DMS 273 (cell line): ENCODE measurements around the gene AGAP1.
"Not testable (repeated sequence)": the region's sequence is repeated elsewhere in the genome, so short reads cannot be mapped to it uniquely, and the experiment has no call there.

Source experiments
- DNase-seq: peaks from one replicate; lab custom pipeline; 2025; ENCODE audit not compliant: unreplicated experiment; lab: John Stamatoyannopoulos, UW

The AGAP1 gene

DNA sequence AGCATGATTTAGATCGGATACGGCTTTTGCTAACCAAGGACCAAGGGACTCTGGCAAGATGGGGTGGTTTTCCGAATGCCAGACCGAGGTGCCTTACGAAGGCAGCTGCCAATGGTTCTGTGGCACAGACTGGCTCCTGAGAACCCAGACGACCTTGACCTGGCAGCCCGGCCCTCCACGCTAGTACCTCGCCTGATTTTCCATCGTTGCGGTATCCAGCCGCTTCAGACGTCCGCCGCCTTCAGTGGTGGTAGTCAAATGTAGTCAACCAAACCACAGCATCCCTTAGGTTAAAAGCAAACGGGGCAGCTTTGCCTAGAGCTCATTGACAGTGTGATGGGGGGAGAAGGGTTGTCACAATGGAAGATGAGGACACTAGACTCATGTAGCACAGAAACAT lies 631.7 kb downstream of the AGAP1 start:
- DNase-seq: no peak

- no peak for DNase-seq
Measured at GRCh38 chr2:236127010-236127409, 633.2 kb downstream of the AGAP1 start.

GRCh38 chr2:236128321-236128720 lies 634.5 kb downstream of the AGAP1 start:
- no peak for DNase-seq

DNA sequence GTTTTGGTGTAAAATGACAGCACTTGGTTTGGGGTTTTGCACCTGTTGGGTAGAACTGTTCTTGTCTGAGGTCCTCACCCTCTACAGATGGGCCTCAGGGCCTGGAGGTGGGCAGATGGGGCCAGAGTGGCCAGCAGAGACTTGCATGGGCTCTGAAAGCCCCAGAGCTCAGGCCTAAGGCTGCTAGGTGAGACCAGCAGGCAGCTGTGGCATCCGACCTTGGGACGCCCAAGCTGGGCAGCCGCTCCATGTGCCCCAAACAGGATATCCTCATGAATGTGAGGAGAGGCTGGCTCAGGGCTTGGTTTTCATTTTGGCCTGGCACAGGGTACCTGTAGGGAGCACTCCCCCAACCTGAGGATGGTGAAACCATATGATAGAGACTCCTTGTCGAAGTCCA lies 636.1 kb downstream of the AGAP1 start:
- DNase-seq: no peak

GRCh38 chr2:236130349-236130998 lies 636.6 kb downstream of the AGAP1 start:
- DNase-seq: peak; percentile 25

DNA sequence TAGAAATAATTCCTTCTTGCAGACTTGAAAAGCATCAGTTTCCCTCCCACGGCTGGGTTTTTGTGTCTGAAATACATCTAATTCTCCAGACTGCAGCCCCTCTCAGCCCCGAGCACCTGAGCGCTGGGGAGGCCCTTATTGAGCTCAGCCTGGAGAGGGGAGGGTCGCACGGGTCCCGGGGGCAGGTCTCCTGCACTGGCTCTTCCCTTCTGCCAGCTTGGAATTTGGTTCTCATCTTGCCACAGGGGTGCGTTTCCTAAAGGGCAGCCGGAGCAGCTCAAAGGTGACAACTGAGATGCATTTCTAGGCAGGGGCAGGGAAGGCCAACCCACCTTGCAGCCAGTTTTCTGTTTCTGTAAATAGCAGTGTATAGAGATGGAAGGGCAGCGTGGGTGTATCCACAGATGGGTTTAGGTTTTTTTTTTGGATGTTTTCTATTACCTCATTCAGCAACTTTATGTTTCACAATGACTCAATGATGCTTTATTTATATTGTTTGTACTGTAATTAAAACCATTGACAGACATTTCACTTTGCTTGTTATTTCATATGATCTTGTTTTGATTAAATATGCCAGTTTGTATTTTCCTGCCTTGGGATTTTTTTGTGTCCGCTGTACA lies 637.3 kb downstream of the AGAP1 start:
- no peak for DNase-seq

GRCh38 chr2:236133410-236134012 lies 639.7 kb downstream of the AGAP1 start:
- peak; percentile 20 for DNase-seq

DNA sequence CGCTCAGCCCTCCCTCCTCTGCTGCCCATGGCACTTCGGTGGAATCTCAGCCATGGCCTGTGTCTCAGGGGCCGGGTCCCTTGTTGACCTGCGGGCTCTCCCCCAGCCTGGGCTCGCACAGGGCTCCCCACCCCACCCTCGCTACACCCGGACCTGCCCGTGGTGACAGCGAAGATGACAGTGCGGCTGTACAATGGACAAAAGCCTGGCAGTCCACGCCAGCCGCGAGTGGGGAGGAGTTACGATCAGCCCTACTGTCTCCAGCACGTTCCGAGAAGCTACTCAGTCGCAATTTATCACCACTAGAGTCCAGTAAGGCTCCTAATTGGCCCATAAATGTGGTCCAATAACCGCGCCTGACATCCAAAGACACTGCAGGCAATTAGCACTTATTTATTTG lies 642.7 kb downstream of the AGAP1 start:
- no peak for DNase-seq

DNA sequence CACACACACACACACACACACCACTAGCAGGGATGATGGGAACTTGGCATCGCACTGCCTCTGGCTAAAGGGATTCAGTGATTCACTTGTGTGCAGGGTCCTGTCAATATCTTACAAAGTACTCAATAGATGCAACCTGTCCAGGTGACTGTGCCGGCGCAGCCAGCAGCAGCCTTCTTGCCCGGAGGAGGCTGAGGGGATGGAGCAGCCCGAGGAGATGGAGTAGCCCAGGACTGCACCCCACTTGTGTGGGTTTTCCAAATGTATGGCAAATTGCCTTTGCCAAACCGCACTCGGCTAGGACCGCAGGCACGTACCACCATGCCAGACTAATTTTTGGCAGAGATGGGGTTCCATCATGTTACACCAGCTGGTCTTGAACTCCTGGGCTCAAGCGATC lies 643.2 kb downstream of the AGAP1 start:
- no peak for DNase-seq

- not testable (repeated sequence) for DNase-seq
Measured at GRCh38 chr2:236141616-236142015, 647.8 kb downstream of the AGAP1 start.

DNA sequence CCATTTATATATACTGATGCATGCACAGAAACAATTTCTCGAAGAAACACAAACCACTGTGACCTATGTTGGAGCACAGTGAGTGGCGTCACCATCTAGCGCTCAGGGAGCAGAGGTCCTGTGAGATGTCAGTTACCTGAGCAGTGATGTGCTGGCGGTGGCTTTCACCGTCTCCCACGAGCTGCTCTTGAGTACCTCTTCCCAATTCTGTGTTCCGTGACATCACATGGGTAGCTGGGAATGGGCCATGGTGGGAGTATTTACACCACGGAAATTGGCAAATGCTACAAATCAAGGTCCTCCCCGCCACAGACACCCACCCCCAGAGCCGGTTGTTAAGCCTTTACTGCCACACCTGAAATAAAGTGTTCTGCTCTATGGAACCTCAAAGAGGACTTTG lies 650.0 kb downstream of the AGAP1 start:
- DNase-seq: no peak

DNA sequence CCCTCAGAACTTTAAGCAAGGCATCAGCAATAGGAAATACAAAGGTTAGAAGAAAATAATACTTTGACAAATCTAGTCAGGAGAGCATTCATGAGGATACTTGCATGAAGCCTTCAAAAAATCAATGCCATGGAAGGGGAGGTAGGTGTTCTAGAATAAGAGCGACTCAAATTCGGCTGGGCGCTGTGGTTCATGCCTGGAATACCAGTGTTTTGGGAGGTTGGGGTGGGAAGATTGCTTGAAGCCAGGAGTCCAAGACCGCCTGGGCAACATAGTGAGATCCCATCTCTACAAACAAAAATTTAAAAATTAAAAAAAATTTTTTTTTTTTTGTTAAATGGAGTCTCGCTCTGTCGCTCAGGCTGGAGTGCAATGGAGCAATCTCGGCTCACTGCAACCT lies 652.6 kb downstream of the AGAP1 start:
- DNase-seq: no peak

DNA sequence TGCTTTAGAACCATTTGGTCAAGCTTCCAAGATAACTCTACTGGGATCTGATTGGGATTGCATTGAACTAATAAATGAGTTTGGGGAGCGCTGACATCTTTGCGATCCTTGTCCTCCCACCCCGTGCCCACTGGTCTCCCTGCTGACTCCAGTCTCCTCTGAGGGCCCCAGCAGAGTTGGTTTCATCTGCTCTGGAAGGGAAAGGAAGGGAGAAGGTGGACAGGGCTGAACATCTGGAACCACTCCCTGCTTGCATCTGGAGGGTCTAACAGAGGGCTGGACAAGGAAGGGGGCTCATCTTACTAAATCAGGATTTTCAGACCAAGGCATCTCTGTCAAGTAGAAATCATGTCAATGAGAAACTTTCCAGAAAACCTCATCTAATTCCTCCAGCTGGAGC lies 661.6 kb downstream of the AGAP1 start:
- DNase-seq: no peak

GRCh38 chr2:236156095-236156859 lies 662.4 kb downstream of the AGAP1 start:
- DNase-seq: no peak

GRCh38 chr2:236156860-236157194 lies 663.0 kb downstream of the AGAP1 start:
- DNase-seq: no peak

DNA sequence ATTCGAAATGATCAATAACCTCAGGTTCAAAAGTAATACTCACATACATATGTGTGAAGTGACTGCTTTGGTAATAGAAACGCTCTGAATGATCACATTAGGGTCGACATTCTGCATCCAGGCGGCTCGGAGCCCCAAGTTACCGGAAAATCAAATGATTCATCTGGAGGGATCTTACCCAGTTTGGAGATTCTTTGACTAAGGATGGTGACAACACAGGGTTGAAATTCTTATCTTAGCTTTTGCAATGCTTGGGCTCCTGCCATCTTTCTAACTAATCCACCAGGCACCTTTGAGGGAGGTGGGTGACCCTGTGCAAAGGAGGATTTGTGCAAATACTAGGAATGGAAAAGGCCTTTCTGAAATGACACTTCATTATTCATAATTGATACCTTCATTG lies 663.5 kb downstream of the AGAP1 start:
- no peak for DNase-seq

GRCh38 chr2:236157815-236158498 lies 664.1 kb downstream of the AGAP1 start:
- DNase-seq: no peak

- DNase-seq: no peak
Measured at GRCh38 chr2:236158969-236159777, 665.3 kb downstream of the AGAP1 start.

DNA sequence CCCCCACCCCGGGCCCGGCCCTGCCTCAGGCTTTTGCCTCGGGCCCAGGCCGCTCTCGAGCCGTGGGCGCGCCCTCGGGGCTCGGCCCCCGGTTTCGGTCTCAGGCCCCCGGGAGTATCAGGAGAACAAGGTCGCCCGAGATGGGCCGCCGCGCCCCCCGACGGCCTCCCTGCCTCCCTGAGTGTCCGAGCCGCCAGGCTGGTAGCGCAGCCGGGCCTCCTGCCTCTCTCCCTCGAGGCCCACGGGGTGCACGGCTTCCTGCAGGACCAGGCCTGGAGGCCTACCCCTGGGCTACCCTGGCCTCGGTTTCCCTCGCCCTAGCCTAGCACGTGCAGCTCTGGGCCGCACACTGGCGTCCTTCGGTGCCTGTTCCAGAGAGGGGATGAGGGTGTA lies 665.9 kb downstream of the AGAP1 start:
- DNase-seq: no peak

- no peak for DNase-seq
Measured at GRCh38 chr2:236160366-236161081, 666.7 kb downstream of the AGAP1 start.
